Upper lobe of left lung (tissue), 6 donors: ENCODE measurements around the gene VDR. TPM values are rescaled to one million over a fixed set of nuclear protein-coding genes. Genes with fewer than 3 reads are reported as not detected.

Experiments
- ATAC-seq, 2 donors: fragments of 200-7000 bp; cut with Tn5 transposase; one replicate each; pipeline ENCODE4 v1.9.1; 2022; ENCODE audit warnings: mild to moderate bottlenecking in 2 of 2, moderate library complexity in 2 of 2; ENCODE audit not compliant: low FRiP score in 2 of 2
- DNase-seq, 2 donors: peaks; one replicate each; pipeline ENCODE4 v3.0.0-alpha.2; 2019 to 2020
- H3K27ac ChIP-seq, 4 donors: fragments of 200-600 bp; sonication (generic); one replicate each; pipeline ENCODE4 v1.5.1; 2016 to 2019
- H3K27me3 ChIP-seq, 4 donors: fragments of 200-600 bp; sonication (generic); one replicate each; pipeline ENCODE4 v1.5.1; 2017 to 2019
- H3K36me3 ChIP-seq, 4 donors: fragments of 200-600 bp; sonication (generic); one replicate each; pipeline ENCODE4 v1.5.1; 2016 to 2019
- H3K4me1 ChIP-seq, 4 donors: fragments of 200-600 bp; sonication (generic); one replicate each; pipeline ENCODE4 v1.5.1; 2018 to 2019
- H3K4me3 ChIP-seq, 4 donors: fragments of 200-600 bp; sonication (generic); one replicate each; pipeline ENCODE4 v1.5.1; 2017 to 2019; ENCODE audit warnings: mild to moderate bottlenecking in 2 of 4, moderate library complexity in 1 of 4
- H3K9me3 ChIP-seq, 4 donors: fragments of 200-600 bp; sonication (generic); one replicate each; pipeline ENCODE4 v1.5.1; 2018 to 2019
- CTCF ChIP-seq, 6 experiments: fragments of 450-650 bp in 4 of 6; fragments of 200-600 bp in 2 of 6; sonication (generic) in 2 of 6; IDR thresholded peaks; one replicate each; pipeline ENCODE4 v1.5.1; 2016 to 2019; ENCODE audit warnings: antibody characterized with exemption in 6 of 6
- EP300 ChIP-seq, 4 donors: sonication (generic); formaldehyde crosslinking; IDR thresholded peaks; one replicate each; pipeline ENCODE4 v1.5.1; 2017; ENCODE audit warnings: antibody characterized with exemption in 4 of 4, control low read depth in 2 of 4
- POLR2A ChIP-seq, 4 donors: fragments of 450-650 bp; IDR thresholded peaks; one replicate each; pipeline ENCODE4 v1.5.1; 2016 to 2017; ENCODE audit warnings: antibody characterized with exemption in 4 of 4, mild to moderate bottlenecking in 2 of 4
- POLR2AphosphoS5 ChIP-seq, 2 donors: sonication (generic); formaldehyde crosslinking; IDR thresholded peaks; one replicate each; pipeline ENCODE4 v1.5.1; 2017; ENCODE audit warnings: antibody characterized with exemption in 2 of 2
- WGBS, 2 donors: methylation state at CpG; one replicate each; pipeline ENCODE4 v1.1.5; 2017 to 2018; 5-methylcytosine and 5-hydroxymethylcytosine counted together
- total RNA-seq, 6 donors: library from RNA; depleted of rRNA in 4 of 6; stranded (reverse); fragments of >200 nt in 4 of 6; gene quantifications; one replicate each; pipeline versions ENCODE4 v1.1.0 to v1.2.1, GENCODE V29; 2016 to 2021
- donor health status: DM: no; HTN: no; CAD: no; lungs with moderate emphysema.
- donor health status: DM: no; HTN: yes; CAD: no; lungs with severe emphysema.

VDR gene
- total RNA-seq, 6 donors from 2014 or later = 23.0 to 41.1 (median 27.5) TPM

- peak; percentile 77 to 83 for ATAC-seq
- DNase-seq = peak in 1 of 2 donors; percentile 68
- H3K27me3 ChIP-seq = no peaks in the 10 kb centered on the region
- no peaks in the 10 kb centered on the region for H3K9me3 ChIP-seq
- H3K36me3 ChIP-seq = peaks cover 6 to 13% (median 10%) of the 10 kb centered on the region in 4 donors
- peaks cover 15 to 38% (median 32%) of the 10 kb centered on the region in 4 donors for H3K4me1 ChIP-seq
- H3K4me3 ChIP-seq = no peak overlapping the region
- WGBS, 2 donors = 58 to 64% methylated on average over 8 of the region's 8 CpGs
- peak overlapping the region in 2 of 4 donors; percentile 42 to 63 for H3K27ac ChIP-seq
- TF ChIP-seq POLR2AphosphoS5 (IDR thresholded peaks at IDR 0.05) (peak; percentile 38 to 71), POLR2A (IDR thresholded peaks at IDR 0.05) (no peak), EP300 (IDR thresholded peaks at IDR 0.05) (no peak), CTCF (IDR thresholded peaks at IDR 0.05) (no peak)
Observed at GRCh38 chr12:47881826-47882427, 22.9 kb downstream of the VDR start.

- Histone ChIP-seq H3K27me3 (no peaks in the 10 kb centered on the region), H3K27ac (no peak overlapping the region), H3K36me3 (peaks cover 6 to 18% (median 14%) of the 10 kb centered on the region in 4 donors), H3K9me3 (no peaks in the 10 kb centered on the region), H3K4me1 (peaks cover 15 to 36% (median 32%) of the 10 kb centered on the region in 4 donors), H3K4me3 (no peak overlapping the region)
- DNase-seq = no peak
- no peak for ATAC-seq
- 97 to 100% methylated on average over 2 of the region's 2 CpGs for WGBS, 2 donors
- no peak for TF ChIP-seq POLR2AphosphoS5 (IDR thresholded peaks at IDR 0.05)
- no peak for TF ChIP-seq EP300 (IDR thresholded peaks at IDR 0.05)
- no peak for TF ChIP-seq CTCF (IDR thresholded peaks at IDR 0.05)
Observed at GRCh38 chr12:47881051-47881450, 23.7 kb downstream of the VDR start.

- WGBS, 2 donors = 96 to 99% methylated on average over 7 to 9 of the region's 10 CpGs
Observed at GRCh38 chr12:47878918-47879481, 25.8 kb downstream of the VDR start.

GRCh38 chr12:47878293-47878917 is 26.4 kb downstream of the VDR start:
- no peak overlapping the region for H3K4me3 ChIP-seq
- DNase-seq (no peak), ATAC-seq (no peak)
- TF ChIP-seq CTCF (IDR thresholded peaks at IDR 0.05) (no peak), EP300 (IDR thresholded peaks at IDR 0.05) (no peak), POLR2AphosphoS5 (IDR thresholded peaks at IDR 0.05) (no peak), POLR2A (IDR thresholded peaks at IDR 0.05) (no peak)
- 93 to 96% methylated on average over 7 of the region's 7 CpGs for WGBS, 2 donors
- peaks cover 6 to 18% (median 14%) of the 10 kb centered on the region in 4 donors for H3K36me3 ChIP-seq
- no peak overlapping the region for H3K27ac ChIP-seq
- H3K27me3 ChIP-seq = no peaks in the 10 kb centered on the region
- H3K4me1 ChIP-seq = peaks cover 14 to 16% (median 15%) of the 10 kb centered on the region in 4 donors
- no peaks in the 10 kb centered on the region for H3K9me3 ChIP-seq

More at GRCh38 chr12:47878918-47879481, 25.8 kb downstream of the VDR start:
- DNase-seq (no peak), ATAC-seq (no peak)
- H3K27me3 ChIP-seq = no peaks in the 10 kb centered on the region
- peaks cover 15 to 21% (median 20%) of the 10 kb centered on the region in 4 donors for H3K4me1 ChIP-seq
- peaks cover 6 to 18% (median 14%) of the 10 kb centered on the region in 4 donors for H3K36me3 ChIP-seq
- no peak overlapping the region for H3K27ac ChIP-seq
- H3K9me3 ChIP-seq = no peaks in the 10 kb centered on the region
- H3K4me3 ChIP-seq = no peak overlapping the region
- TF ChIP-seq POLR2A (IDR thresholded peaks at IDR 0.05) (no peak), CTCF (IDR thresholded peaks at IDR 0.05) (no peak)
